Mesendoderm (in vitro differentiated cells): ENCODE data around the gene MYH7.
"Not testable (repeated sequence)": the region's sequence is repeated elsewhere in the genome, so short reads cannot be mapped to it uniquely, and the experiment has no call there.

Source experiments
- DNase-seq: peaks from one replicate; pipeline ENCODE4 v3.0.0; 2013
- H2AK5ac ChIP-seq: 2 replicates; pipeline ENCODE4 v1.6.1; 2013; ENCODE audit warnings: low read length, inconsistent platforms
- H2BK120ac ChIP-seq: 2 replicates; pipeline ENCODE4 v1.6.1; 2013; ENCODE audit warnings: low read depth, mild to moderate bottlenecking, low read length, moderate library complexity, mixed read lengths
- H2BK15ac ChIP-seq: replicated peaks from 2 replicates; pipeline ENCODE4 v1.6.1; 2013; ENCODE audit warnings: low read depth, mild to moderate bottlenecking, moderate library complexity
- H2BK5ac ChIP-seq: 2 replicates; pipeline ENCODE4 v1.6.1; 2013; ENCODE audit warnings: low read length, inconsistent platforms
- H3K18ac ChIP-seq: 2 replicates; pipeline ENCODE4 v1.6.1; 2013; ENCODE audit warnings: mild to moderate bottlenecking, low read length, mixed read lengths
- H3K23ac ChIP-seq: one replicate; pipeline ENCODE4 v1.6.1; 2013; ENCODE audit warnings: low read length
- H3K27ac ChIP-seq: 2 replicates; pipeline ENCODE4 v1.5.1; 2013; ENCODE audit warnings: low read depth, mild to moderate bottlenecking, inconsistent platforms, low read length, moderate library complexity
- H3K27me3 ChIP-seq: 2 replicates; pipeline ENCODE4 v1.6.1; 2013; ENCODE audit warnings: low read length, control low read depth, mild to moderate bottlenecking, inconsistent platforms; ENCODE audit not compliant: insufficient read depth, poor library complexity
- H3K36me3 ChIP-seq: 2 replicates; pipeline ENCODE4 v1.6.1; 2013; ENCODE audit warnings: low read length, inconsistent platforms; ENCODE audit not compliant: control insufficient read depth, insufficient read depth
- H3K4ac ChIP-seq: one replicate; pipeline ENCODE4 v1.6.1; 2013; ENCODE audit warnings: low read depth, mild to moderate bottlenecking, low read length, moderate library complexity
- H3K4me1 ChIP-seq: 2 replicates; pipeline ENCODE4 v1.6.1; 2013; ENCODE audit warnings: low read depth, low read length, inconsistent platforms; ENCODE audit not compliant: control insufficient read depth
- H3K4me2 ChIP-seq: 2 replicates; pipeline ENCODE4 v1.6.1; 2013; ENCODE audit warnings: low read length
- H3K4me3 ChIP-seq: 2 replicates; pipeline ENCODE4 v1.5.1; 2013; ENCODE audit warnings: mild to moderate bottlenecking, low read length
- H3K56ac ChIP-seq: one replicate; pipeline ENCODE4 v1.6.1; 2013; ENCODE audit warnings: low read length
- H3K79me1 ChIP-seq: 2 replicates; pipeline ENCODE4 v1.6.1; 2013; ENCODE audit warnings: low read length, inconsistent platforms
- H3K79me2 ChIP-seq: 2 replicates; pipeline ENCODE4 v1.6.1; 2013; ENCODE audit warnings: mild to moderate bottlenecking, low read length; ENCODE audit not compliant: control insufficient read depth, insufficient read depth
- H3K9ac ChIP-seq: 2 replicates; pipeline ENCODE4 v1.6.1; 2013; ENCODE audit warnings: low read length, inconsistent platforms
- H4K5ac ChIP-seq: one replicate; pipeline ENCODE4 v1.6.1; 2013; ENCODE audit warnings: low read length
- H4K8ac ChIP-seq: one replicate; pipeline ENCODE4 v1.6.1; 2013; ENCODE audit warnings: low read depth, mild to moderate bottlenecking, control low read depth, low read length, moderate library complexity
- WGBS: extraction: QIAGEN DNeasy Blood & Tissue Kit; methylation state at CpG from one replicate; pipeline ENCODE4 v1.1.7; 2013; ENCODE audit warnings: low lambda C conversion rate, missing lambda C conversion rate; ENCODE audit not compliant: insufficient coverage; ENCODE audit errors: extremely low coverage; 5-methylcytosine and 5-hydroxymethylcytosine counted together

Gene MYH7

DNA sequence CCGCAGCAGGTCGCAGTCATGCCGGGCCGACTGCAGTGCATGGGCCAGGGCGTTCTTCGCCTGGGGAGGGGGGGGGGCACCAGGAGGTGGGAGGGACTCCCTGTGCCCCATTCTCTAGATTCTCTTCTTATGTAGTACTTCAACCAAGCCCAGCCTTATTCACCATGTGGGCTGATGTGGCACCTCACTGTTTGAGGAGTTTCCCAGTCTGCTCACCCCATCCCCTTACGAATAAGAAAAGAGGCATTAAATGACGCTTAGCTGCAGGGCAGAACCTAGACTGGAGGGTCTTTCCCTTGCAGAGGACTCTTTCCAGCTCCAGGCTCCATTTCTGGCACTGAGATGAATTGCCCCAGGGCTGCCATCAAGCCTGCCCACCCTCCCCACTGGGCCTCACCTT, 46.5 kb downstream of the MYH7 start:
- H3K27me3 ChIP-seq, result no peaks in the 10 kb centered on the region
- no peak for DNase-seq
- H3K4ac ChIP-seq, result no peak overlapping the region
- no peak overlapping the region for H2BK120ac ChIP-seq
- H3K27ac ChIP-seq, result no peak overlapping the region
- H2BK5ac ChIP-seq, result no peak overlapping the region
- H4K8ac ChIP-seq, result no peak overlapping the region
- no peak overlapping the region for H3K4me2 ChIP-seq
- H2AK5ac ChIP-seq, result no peak overlapping the region
- no peak overlapping the region for H4K5ac ChIP-seq
- no peaks in the 10 kb centered on the region for H3K36me3 ChIP-seq
- no peak overlapping the region for H3K18ac ChIP-seq
- no peak overlapping the region for H3K23ac ChIP-seq
- H3K4me1 ChIP-seq, result no peaks in the 10 kb centered on the region
- H3K4me3 ChIP-seq, result no peak overlapping the region
- H3K79me2 ChIP-seq, result no peaks in the 10 kb centered on the region
- H3K9ac ChIP-seq, result no peak overlapping the region
- no peak overlapping the region for H2BK15ac ChIP-seq
- WGBS, result no CpG with 5 or more reads among the region's 8 CpGs
- no peaks in the 10 kb centered on the region for H3K79me1 ChIP-seq
- H3K56ac ChIP-seq, result no peak overlapping the region

GRCh38 chr14:23387916-23388882, 47.3 kb downstream of the MYH7 start:
- Histone ChIP-seq H3K4me1 (no peaks in the 10 kb centered on the region), H3K27ac (no peak overlapping the region), H3K79me1 (no peaks in the 10 kb centered on the region), H2AK5ac (no peak overlapping the region), H3K4me2 (no peak overlapping the region), H3K9ac (no peak overlapping the region), H4K5ac (no peak overlapping the region), H3K27me3 (no peaks in the 10 kb centered on the region), H2BK120ac (no peak overlapping the region), H4K8ac (no peak overlapping the region), H3K36me3 (no peaks in the 10 kb centered on the region), H3K18ac (no peak overlapping the region), H3K4me3 (no peak overlapping the region), H3K56ac (no peak overlapping the region), H3K79me2 (no peaks in the 10 kb centered on the region), H2BK5ac (no peak overlapping the region), H3K4ac (no peak overlapping the region), H3K23ac (no peak overlapping the region), H2BK15ac (no peak overlapping the region)
- DNase-seq, result no peak
- WGBS, result no CpG with 5 or more reads among the region's 26 CpGs

DNA sequence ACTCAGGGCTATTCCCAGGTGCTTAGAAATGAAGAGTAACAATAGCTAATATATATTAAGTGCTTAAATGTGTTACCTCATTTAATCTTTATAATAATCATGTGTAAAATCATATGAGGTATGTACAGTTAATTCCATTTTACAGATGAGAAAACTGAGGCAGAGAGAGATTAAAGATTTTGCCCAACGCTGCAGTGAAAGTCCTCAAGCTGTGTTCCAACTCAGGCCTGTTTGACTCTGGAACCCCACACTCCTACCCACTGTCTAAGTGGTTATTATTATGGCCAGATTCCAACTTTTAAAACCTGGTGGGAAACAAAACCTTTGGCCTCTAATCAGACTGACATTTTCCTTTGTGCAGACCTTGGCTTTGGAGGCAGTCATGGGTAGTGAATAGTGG, 48.5 kb downstream of the MYH7 start:
- no peak overlapping the region for H2AK5ac ChIP-seq
- no peaks in the 10 kb centered on the region for H3K36me3 ChIP-seq
- H3K9ac ChIP-seq, result no peak overlapping the region
- no peak overlapping the region for H4K8ac ChIP-seq
- no CpG with 5 or more reads among the region's 1 CpG for WGBS
- no peak overlapping the region for H3K23ac ChIP-seq
- H3K27me3 ChIP-seq, result no peaks in the 10 kb centered on the region
- no peak overlapping the region for H3K56ac ChIP-seq
- no peaks in the 10 kb centered on the region for H3K4me1 ChIP-seq
- H2BK5ac ChIP-seq, result no peak overlapping the region
- no peak overlapping the region for H3K4me2 ChIP-seq
- H4K5ac ChIP-seq, result no peak overlapping the region
- no peak overlapping the region for H2BK120ac ChIP-seq
- no peak overlapping the region for H2BK15ac ChIP-seq
- no peak overlapping the region for H3K18ac ChIP-seq
- no peak overlapping the region for H3K4me3 ChIP-seq
- H3K79me2 ChIP-seq, result no peaks in the 10 kb centered on the region
- no peak overlapping the region for H3K27ac ChIP-seq
- no peak overlapping the region for H3K4ac ChIP-seq
- no peaks in the 10 kb centered on the region for H3K79me1 ChIP-seq
- no peak for DNase-seq

GRCh38 chr14:23386266-23386657, 49.2 kb downstream of the MYH7 start:
- H3K27me3 ChIP-seq, H4K5ac ChIP-seq, H3K27ac ChIP-seq, H3K56ac ChIP-seq, H4K8ac ChIP-seq, H3K79me1 ChIP-seq, H3K4me2 ChIP-seq, H3K23ac ChIP-seq, H2BK120ac ChIP-seq, H2BK5ac ChIP-seq, H3K79me2 ChIP-seq, H2AK5ac ChIP-seq, H3K18ac ChIP-seq, DNase-seq, H3K4me3 ChIP-seq, H3K9ac ChIP-seq, H3K4ac ChIP-seq, H2BK15ac ChIP-seq, H3K4me1 ChIP-seq, H3K36me3 ChIP-seq: not testable (repeated sequence)
- WGBS, result no CpG with 5 or more reads among the region's 17 CpGs

DNA sequence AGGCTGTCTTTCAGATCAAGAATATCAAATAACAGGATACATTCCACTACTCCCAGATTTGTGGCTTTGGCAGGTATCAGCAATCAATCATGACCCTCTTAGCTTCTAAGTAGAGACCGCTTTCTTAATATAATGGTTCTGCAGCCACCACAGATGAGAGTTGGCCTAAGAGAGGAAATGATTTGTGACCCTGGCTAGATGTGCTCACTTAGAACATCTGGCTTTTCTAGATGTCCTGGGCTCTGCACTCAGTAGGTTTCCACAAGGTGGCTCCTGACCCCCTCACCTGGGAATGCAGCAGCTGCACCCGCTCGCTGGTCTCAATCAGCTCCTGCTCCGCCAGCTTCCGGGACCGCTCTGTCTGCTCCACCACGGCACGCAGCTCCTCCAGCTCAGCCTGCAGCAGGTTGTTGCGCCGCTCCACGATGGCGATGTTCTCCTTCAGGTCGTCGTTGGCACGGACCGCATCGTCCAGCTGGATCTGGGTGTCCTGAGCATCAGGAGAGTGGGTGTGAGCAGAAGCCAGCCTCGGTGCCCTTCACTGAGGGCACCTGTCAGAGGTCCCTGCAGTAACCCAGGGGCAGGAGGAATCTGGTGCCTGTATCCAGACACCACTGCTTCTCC, 49.7 kb downstream of the MYH7 start:
- H3K9ac ChIP-seq, result no peak overlapping the region
- WGBS, result no CpG with 5 or more reads among the region's 18 CpGs
- H3K27ac ChIP-seq, result no peak overlapping the region
- no peak overlapping the region for H4K8ac ChIP-seq
- no peaks in the 10 kb centered on the region for H3K27me3 ChIP-seq
- no peak overlapping the region for H4K5ac ChIP-seq
- no peak overlapping the region for H2BK15ac ChIP-seq
- no peaks in the 10 kb centered on the region for H3K4me1 ChIP-seq
- no peak overlapping the region for H2AK5ac ChIP-seq
- no peaks in the 10 kb centered on the region for H3K79me2 ChIP-seq
- no peak overlapping the region for H3K4me3 ChIP-seq
- H2BK5ac ChIP-seq, result no peak overlapping the region
- no peak overlapping the region for H3K4me2 ChIP-seq
- no peaks in the 10 kb centered on the region for H3K36me3 ChIP-seq
- H3K18ac ChIP-seq, result no peak overlapping the region
- H2BK120ac ChIP-seq, result no peak overlapping the region
- H3K4ac ChIP-seq, result no peak overlapping the region
- H3K23ac ChIP-seq, result no peak overlapping the region
- no peak overlapping the region for H3K56ac ChIP-seq
- no peaks in the 10 kb centered on the region for H3K79me1 ChIP-seq
- DNase-seq, result no peak
